ENCODE measurements around the gene CDH4.

Gene CDH4

GRCh38 chr20:61780066-61780465 lies 528.0 kb downstream of the CDH4 start:
- no peak for DNase-seq

- DNase-seq: no peak
Measured at GRCh38 chr20:61784801-61785566, 532.9 kb downstream of the CDH4 start.

GRCh38 chr20:61785567-61785816 lies 533.4 kb downstream of the CDH4 start:
- no peak for DNase-seq

- no peak for DNase-seq
Measured at GRCh38 chr20:61786230-61786629, 534.2 kb downstream of the CDH4 start.

GRCh38 chr20:61788343-61788742 lies 536.3 kb downstream of the CDH4 start:
- DNase-seq: no peak

GRCh38 chr20:61789329-61789728 lies 537.3 kb downstream of the CDH4 start:
- no peak for DNase-seq

GRCh38 chr20:61790116-61790827 lies 538.2 kb downstream of the CDH4 start:
- DNase-seq: no peak

GRCh38 chr20:61791995-61792394 lies 539.9 kb downstream of the CDH4 start:
- DNase-seq: no peak

- DNase-seq: no peak
Measured at GRCh38 chr20:61795669-61796630, 543.9 kb downstream of the CDH4 start.

GRCh38 chr20:61796738-61797137 lies 544.7 kb downstream of the CDH4 start:
- DNase-seq: no peak

GRCh38 chr20:61797200-61797599 lies 545.1 kb downstream of the CDH4 start:
- no peak for DNase-seq

- no peak for DNase-seq
Measured at GRCh38 chr20:61797971-61798411, 545.9 kb downstream of the CDH4 start.

GRCh38 chr20:61798632-61799031 lies 546.6 kb downstream of the CDH4 start:
- no peak for DNase-seq

- DNase-seq: no peak
Measured at GRCh38 chr20:61799394-61799923, 547.4 kb downstream of the CDH4 start.

- DNase-seq: no peak
Measured at GRCh38 chr20:61799928-61800327, 547.9 kb downstream of the CDH4 start.

- no peak for DNase-seq
Measured at GRCh38 chr20:61800359-61801064, 548.5 kb downstream of the CDH4 start.

- no peak for DNase-seq
Measured at GRCh38 chr20:61801065-61801360, 549.0 kb downstream of the CDH4 start.

GRCh38 chr20:61801428-61801827 lies 549.4 kb downstream of the CDH4 start:
- no peak for DNase-seq

- DNase-seq: no peak
Measured at GRCh38 chr20:61801857-61802442, 549.9 kb downstream of the CDH4 start.

- DNase-seq: no peak
Measured at GRCh38 chr20:61802721-61803311, 550.8 kb downstream of the CDH4 start.

- no peak for DNase-seq
Measured at GRCh38 chr20:61803416-61803914, 551.4 kb downstream of the CDH4 start.

Data from NCI-H2029 (cell line).